Superior temporal gyrus (tissue), 1 donor: ENCODE results near the gene COMMD2.

ENCODE experiments used
- DNase-seq: peaks from one replicate; pipeline ENCODE4 v3.0.0-alpha.2; 2016; ENCODE audit errors: extremely low spot score

Gene COMMD2

DNA sequence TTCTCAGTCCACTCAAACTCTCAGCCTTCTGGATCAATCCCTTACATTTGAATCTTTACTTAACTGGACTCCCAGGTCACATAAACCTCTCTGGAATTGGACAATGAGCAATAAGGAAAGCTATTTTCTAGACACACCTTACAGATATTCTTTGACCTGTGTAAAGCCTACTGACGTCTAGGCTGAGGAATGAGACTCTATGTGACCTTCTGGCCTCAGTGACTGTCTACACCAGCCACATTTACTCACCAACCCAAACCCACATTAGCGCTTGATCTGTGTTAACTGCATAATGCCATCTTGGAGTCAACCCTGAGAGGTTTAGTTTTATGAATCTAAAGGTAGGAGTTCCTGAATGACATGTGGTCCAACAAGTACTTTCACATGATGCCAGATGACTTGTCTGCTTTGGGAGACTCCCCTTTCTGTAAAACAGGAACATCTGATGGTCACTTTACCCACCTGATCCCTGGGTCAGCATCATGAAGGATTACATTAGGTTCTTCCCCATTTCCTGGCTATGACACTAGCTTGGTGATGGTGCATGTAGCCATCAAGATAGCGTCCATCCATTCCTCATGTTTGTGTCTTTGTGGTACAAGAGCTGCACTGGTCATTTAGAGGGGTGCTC lies 11.4 kb upstream of the COMMD2 start:
- DNase-seq: no peak

DNA sequence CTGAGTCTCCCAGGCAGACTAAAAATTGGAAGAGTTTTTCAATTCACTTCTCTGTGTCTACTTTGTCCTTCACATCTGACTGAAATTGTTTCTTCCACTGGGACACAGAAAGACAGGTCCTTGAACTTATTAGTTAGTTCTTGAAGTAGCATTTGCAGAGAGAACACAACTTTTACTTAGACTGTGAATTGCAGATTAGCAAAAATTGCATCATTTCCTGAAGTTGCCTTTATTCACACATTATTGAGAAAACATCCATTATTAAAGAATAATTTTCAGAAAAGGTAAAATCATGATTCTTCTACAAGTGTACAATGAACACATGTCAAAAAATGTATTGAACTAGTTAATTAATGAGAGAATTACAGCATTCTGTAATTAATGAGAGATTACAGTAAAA lies 1.4 kb upstream of the COMMD2 start:
- DNase-seq: no peak

DNA sequence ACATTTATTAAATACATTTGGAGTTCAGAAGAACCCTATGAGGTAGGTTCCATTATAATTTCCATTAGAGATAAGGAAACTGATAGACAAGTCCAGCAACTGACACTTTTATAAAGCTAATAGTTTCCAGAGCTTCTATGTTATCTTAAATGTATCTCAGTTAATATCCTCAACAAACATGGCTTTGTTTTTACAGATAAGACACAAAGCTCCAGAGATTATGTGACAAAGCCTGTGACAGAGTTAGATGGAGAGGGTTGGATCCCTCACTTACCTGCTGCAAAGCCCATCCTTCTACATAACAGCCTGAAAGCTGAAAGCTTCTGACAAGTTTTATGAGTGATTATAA lies 473 bp upstream of the COMMD2 start:
- no peak for DNase-seq

- DNase-seq: no peak
Observed at GRCh38 chr3:149751551-149751950, 738 bp downstream of the COMMD2 start.

GRCh38 chr3:149744606-149745005 lies 7.7 kb downstream of the COMMD2 start:
- DNase-seq: no peak

GRCh38 chr3:149744151-149744550 lies 8.1 kb downstream of the COMMD2 start:
- no peak for DNase-seq

DNA sequence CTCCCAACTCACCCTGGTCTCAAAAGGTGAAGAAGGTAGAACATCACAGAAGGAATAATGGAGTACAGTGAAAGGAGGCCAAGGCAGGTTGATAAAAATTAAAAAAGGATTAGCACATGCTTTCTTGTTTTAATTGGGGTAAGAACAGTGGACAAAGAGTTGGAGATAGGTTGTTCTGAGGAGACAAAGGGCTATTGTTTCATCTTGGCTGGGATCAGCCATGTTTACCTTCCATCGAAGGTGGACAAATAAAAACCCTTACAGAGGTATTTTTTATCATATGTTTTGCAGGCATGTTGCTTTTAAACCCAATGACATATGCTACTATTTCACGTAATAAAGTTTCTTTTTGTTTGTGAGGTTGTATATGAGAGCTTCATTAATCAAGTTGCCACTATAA lies 12.9 kb downstream of the COMMD2 start:
- no peak for DNase-seq

- no peak for DNase-seq
Observed at GRCh38 chr3:149738876-149739275, 13.4 kb downstream of the COMMD2 start.

DNA sequence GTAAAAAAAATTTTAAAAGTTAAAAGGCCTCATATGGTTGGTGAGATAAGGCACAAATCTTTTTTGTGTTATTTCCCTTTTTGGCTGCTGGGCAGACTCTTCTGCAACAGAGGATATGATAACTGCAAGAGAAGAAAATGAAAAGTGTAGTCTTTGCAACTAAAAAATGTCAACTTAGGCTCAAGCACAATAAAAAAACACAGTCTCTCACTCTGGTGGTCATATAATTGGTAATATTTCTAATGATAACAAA lies 15.4 kb downstream of the COMMD2 start:
- no peak for DNase-seq

GRCh38 chr3:149736175-149736952 lies 15.9 kb downstream of the COMMD2 start:
- no peak for DNase-seq

- no peak for DNase-seq
Observed at GRCh38 chr3:149732234-149732633, 20.1 kb downstream of the COMMD2 start.

GRCh38 chr3:149727656-149728055 lies 24.6 kb downstream of the COMMD2 start:
- DNase-seq: no peak

DNA sequence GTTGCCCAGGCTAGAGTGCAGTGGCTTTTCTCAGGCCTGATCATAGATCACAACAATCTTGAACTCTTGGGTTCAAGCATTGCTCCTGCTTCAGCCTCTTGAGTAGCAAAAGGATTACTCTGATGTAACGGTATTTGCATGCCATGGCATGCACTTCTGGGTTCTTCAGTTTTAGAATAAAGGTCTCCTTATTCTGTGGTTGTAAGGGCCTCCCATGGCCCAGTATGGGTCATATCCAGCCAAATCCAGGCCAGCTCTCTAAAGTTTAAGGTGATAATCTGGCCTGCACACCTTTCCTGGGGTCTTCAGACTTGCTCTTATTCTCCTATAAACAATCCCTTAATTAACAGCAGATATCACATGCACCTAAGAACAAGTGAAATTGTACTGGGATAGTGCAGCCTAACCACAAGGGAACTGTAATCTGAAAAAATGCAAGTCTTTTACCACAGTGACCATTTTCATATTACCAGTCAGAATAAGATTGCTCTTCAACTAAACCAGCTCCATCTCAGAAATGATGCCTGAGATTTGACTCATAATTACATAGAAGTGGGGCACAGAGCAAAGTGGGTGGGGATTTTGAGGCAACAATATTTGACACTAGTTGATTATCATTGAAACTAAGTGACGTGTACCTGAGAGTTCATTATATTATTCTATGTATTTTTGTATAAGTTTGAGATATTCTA lies 25.4 kb downstream of the COMMD2 start:
- DNase-seq: no peak

GRCh38 chr3:149723781-149724180 lies 28.5 kb downstream of the COMMD2 start:
- no peak for DNase-seq

DNA sequence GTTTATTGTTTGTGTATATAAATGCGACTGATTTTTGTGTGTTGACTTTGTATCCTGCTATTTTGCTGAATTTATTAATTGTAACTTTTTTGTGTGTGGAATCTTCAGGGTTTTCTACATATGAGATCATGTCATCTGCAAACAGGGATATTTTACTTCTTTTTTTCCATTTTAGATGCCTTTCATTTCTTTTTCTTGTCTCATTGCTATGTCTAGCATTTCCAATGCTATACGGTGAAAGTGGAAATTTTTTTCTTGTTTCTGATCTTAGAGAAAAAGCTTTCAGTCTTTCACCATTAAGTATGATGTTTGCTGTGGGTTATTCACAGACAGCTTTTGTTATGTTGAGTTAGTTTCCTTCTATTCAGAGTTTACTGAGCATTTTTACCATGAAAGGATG lies 31.4 kb downstream of the COMMD2 start:
- no peak for DNase-seq

GRCh38 chr3:149717391-149718056 lies 34.8 kb downstream of the COMMD2 start:
- peak; percentile 89 for DNase-seq

- no peak for DNase-seq
Observed at GRCh38 chr3:149716984-149717383, 35.3 kb downstream of the COMMD2 start.

DNA sequence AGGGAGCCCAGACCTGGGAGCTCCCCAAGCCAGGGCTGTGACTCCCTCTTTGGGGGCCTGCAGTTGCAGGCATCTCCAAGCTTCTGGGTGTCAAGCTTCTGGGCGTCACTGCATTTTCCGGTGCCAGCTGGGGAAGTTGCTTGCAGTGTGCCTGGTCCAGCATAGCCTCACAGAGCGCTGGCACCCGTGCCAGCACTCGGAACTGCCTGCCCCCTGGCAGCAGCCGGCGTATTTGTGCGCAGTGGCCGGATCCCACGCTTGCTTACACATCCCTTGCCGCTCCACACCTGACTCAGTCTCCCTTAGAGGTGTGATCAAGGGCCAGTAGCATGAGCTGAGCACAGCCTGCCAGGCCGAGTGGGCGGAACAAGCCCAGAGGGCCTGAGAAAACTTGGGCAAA lies 37.0 kb downstream of the COMMD2 start:
- no peak for DNase-seq

DNA sequence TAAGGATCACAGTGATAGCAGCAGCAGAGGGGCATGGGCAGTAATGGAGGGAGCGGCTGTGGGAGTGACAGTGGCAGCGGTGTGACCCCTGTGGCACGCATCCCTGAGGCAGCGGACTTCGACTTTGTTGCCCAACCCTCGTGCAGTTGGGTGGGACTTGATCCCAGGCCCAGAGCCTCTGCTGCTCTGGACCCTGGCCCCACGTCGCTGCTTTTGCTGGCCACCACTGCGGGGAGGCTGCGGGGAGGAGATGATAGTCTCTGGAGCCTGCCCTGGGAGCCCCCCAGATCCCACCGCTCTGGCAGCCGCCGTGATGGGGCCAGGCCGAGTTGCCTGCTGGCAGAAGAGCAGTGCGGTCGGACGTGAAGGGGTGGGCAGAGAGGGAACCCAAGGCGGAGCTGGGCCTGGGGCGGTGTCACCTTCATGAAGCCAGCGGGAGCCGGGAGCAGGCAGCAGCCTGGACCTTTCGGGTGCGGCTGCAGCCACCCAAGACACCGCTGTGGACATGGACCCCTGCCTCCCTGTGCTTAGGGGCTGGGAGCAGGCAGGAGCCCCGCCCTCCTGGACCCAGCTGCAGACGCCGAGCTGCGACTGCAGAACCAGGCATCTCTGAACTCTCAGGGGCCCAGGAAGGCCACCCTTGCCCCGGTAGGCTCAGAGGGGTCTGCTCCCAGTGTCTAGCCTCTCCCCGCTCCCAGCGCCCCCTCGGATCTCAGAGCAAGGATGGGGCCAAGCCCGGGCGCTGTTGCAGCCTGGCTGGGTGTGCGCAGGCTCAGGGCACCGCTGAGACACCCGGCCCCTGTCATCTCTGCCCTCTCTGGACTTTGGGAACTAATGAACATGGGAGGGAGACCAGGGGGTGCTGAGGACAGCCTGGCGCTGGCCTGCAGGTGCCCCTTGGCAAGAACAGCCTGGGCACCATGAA lies 38.3 kb downstream of the COMMD2 start:
- DNase-seq: no peak

- DNase-seq: no peak
Observed at GRCh38 chr3:149706905-149707304, 45.4 kb downstream of the COMMD2 start.

DNA sequence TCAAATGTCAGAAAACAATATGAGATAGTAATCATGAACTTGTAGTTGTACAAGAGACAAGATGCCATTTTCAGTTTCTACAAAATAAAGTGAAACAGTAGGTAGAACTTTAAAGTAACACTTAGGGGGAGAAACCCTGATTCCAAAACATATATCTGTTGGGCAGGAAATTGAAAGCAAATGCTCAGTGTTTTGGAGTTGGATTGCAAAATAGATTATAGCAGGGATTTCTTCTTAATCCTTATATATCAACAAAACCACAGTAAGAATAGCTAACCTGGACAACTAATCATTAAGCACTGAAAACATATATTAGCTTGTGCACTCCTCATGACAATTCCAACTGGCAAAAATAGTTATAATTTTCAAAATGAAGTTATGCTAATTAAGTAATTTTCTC lies 46.9 kb downstream of the COMMD2 start:
- DNase-seq: no peak

- DNase-seq: no peak
Observed at GRCh38 chr3:149703466-149703865, 48.8 kb downstream of the COMMD2 start.
